Subcutaneous adipose tissue (tissue), 4 donors: ENCODE results near the gene SMPD2. TPM values are rescaled to one million over a fixed set of nuclear protein-coding genes. Genes with fewer than 3 reads are reported as not detected.

Experiments used
- CTCF ChIP-seq: fragments of 450-650 bp; IDR thresholded peaks from one replicate; pipeline ENCODE4 v1.5.1; 2016; ENCODE audit warnings: low read depth, mild to moderate bottlenecking, control low read depth, antibody characterized with exemption, moderate library complexity
- total RNA-seq, 4 donors: library from RNA; depleted of rRNA; stranded (reverse); fragments of >200 nt; gene quantifications; one replicate each; pipeline ENCODE4 v1.1.0, GENCODE V29; 2016

The SMPD2 gene
- total RNA-seq, result 10 to 100 TPM in 2 of 4 donors, 1 to 10 TPM in 2; 3.6 to 24.3 (median 11.3) TPM

- no peak for TF ChIP-seq CTCF
Measured at GRCh38 chr6:109440331-109441068, at the start of gene SMPD2, which contains the start of gene PPIL6. Gene SMPD2 (plus strand): TSS chr6:109440724. CDS start chr6:109441122, 398 bp downstream. Gene PPIL6 (minus strand): TSS chr6:109440628. CDS start chr6:109440590, 38 bp downstream.

- TF ChIP-seq CTCF, result no peak
Measured at GRCh38 chr6:109393157-109393885, 47.2 kb upstream of the SMPD2 start.

- no peak for TF ChIP-seq CTCF
Measured at GRCh38 chr6:109393886-109394281, 46.6 kb upstream of the SMPD2 start.

- no peak for TF ChIP-seq CTCF
Measured at GRCh38 chr6:109396046-109396718, 44.3 kb upstream of the SMPD2 start.

GRCh38 chr6:109397020-109397419 is 43.5 kb upstream of the SMPD2 start:
- no peak for TF ChIP-seq CTCF

GRCh38 chr6:109406196-109406595 is 34.3 kb upstream of the SMPD2 start:
- TF ChIP-seq CTCF, result no peak

GRCh38 chr6:109411034-109411433 is 29.5 kb upstream of the SMPD2 start:
- TF ChIP-seq CTCF, result no peak
